DMS114 treated with DMSO at 0.1 percent for 48 hours (cell line): ENCODE measurements around the gene YPEL1.
"Not testable (repeated sequence)": the region's sequence is repeated elsewhere in the genome, so short reads cannot be mapped to it uniquely, and the experiment has no call there.

ENCODE experiments used
- DNase-seq: peaks from one replicate; lab custom pipeline; 2025; ENCODE audit not compliant: unreplicated experiment; lab: John Stamatoyannopoulos, UW

Gene YPEL1

GRCh38 chr22:21684492-21685163 is 51.0 kb downstream of the YPEL1 start:
- no peak for DNase-seq

GRCh38 chr22:21683401-21683811 is 52.2 kb downstream of the YPEL1 start:
- no peak for DNase-seq

- no peak for DNase-seq
Measured at GRCh38 chr22:21682385-21683175, 53.0 kb downstream of the YPEL1 start.

- DNase-seq = no peak
Measured at GRCh38 chr22:21681566-21682370, 53.8 kb downstream of the YPEL1 start.

- DNase-seq = no peak
Measured at GRCh38 chr22:21680830-21681565, 54.6 kb downstream of the YPEL1 start.

- no peak for DNase-seq
Measured at GRCh38 chr22:21679383-21679782, 56.2 kb downstream of the YPEL1 start.

GRCh38 chr22:21678842-21679241 is 56.8 kb downstream of the YPEL1 start:
- not testable (repeated sequence) for DNase-seq

GRCh38 chr22:21677606-21678443 is 57.8 kb downstream of the YPEL1 start:
- no peak for DNase-seq

- DNase-seq = no peak
Measured at GRCh38 chr22:21674638-21675245, 60.9 kb downstream of the YPEL1 start.

GRCh38 chr22:21673534-21674321 is 61.9 kb downstream of the YPEL1 start:
- no peak for DNase-seq

GRCh38 chr22:21672107-21672629 is 63.4 kb downstream of the YPEL1 start:
- no peak for DNase-seq

GRCh38 chr22:21669026-21669425 is 66.6 kb downstream of the YPEL1 start:
- DNase-seq = no peak

- DNase-seq = no peak
Measured at GRCh38 chr22:21666786-21667185, 68.8 kb downstream of the YPEL1 start.

- DNase-seq = no peak
Measured at GRCh38 chr22:21665047-21665851, 70.3 kb downstream of the YPEL1 start.

- DNase-seq = no peak
Measured at GRCh38 chr22:21663738-21664137, 71.9 kb downstream of the YPEL1 start.

- DNase-seq = no peak
Measured at GRCh38 chr22:21661991-21662390, 73.6 kb downstream of the YPEL1 start.

- no peak for DNase-seq
Measured at GRCh38 chr22:21660904-21661303, 74.7 kb downstream of the YPEL1 start.
